ENCODE results near the gene SLAMF6. TPM values are rescaled to one million over a fixed set of nuclear protein-coding genes. Genes with fewer than 3 reads are reported as not detected.

The SLAMF6 gene
- total and polyA plus RNA-seq, 2 experiments from 2014 or later, result not detected

DNA sequence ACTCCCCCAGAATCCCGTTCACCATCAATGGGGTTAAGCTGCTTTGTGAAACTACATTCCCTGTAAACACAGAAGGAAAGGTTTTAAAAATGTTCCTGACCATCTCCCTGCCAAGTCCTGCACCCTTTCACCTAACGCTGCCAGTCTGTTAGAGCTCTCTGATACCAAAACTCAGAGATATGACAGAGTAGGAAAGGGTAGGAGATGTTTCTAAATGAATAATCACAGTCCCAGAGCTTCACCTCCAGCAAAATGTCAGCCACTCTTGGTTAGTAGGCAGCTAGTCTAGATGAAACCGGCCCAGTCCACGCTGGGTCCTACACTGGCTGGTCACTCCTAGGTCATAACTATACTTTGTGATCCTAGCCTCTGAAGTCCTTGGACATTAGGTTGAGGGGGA is 26.7 kb downstream of the SLAMF6 start:
- H4K20me1 ChIP-seq (ENCODE audit: insufficient read depth, poor library complexity, severe bottlenecking), result no peaks in the 10 kb centered on the region
- no peak for TF ChIP-seq EZH2 (IDR thresholded peaks at IDR 0.05; ENCODE audit: borderline replicate concordance)
- TF ChIP-seq, protein P1, sequence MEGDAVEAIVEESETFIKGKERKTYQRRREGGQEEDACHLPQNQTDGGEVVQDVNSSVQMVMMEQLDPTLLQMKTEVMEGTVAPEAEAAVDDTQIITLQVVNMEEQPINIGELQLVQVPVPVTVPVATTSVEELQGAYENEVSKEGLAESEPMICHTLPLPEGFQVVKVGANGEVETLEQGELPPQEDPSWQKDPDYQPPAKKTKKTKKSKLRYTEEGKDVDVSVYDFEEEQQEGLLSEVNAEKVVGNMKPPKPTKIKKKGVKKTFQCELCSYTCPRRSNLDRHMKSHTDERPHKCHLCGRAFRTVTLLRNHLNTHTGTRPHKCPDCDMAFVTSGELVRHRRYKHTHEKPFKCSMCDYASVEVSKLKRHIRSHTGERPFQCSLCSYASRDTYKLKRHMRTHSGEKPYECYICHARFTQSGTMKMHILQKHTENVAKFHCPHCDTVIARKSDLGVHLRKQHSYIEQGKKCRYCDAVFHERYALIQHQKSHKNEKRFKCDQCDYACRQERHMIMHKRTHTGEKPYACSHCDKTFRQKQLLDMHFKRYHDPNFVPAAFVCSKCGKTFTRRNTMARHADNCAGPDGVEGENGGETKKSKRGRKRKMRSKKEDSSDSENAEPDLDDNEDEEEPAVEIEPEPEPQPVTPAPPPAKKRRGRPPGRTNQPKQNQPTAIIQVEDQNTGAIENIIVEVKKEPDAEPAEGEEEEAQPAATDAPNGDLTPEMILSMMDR (IDR thresholded peaks at IDR 0.05; ENCODE audit: poor library complexity), result no peak
- TF ChIP-seq EZH2phosphoT487 (IDR thresholded peaks at IDR 0.05; ENCODE audit: low read depth, severe bottlenecking, unreplicated experiment), result no peak
- DNase-seq (ENCODE audit: low spot score), result no peak
- H3K79me2 ChIP-seq, result no peaks in the 10 kb centered on the region
- 95% methylated on average over 4 of the region's 4 CpGs for WGBS (ENCODE audit: low lambda C conversion rate, missing lambda C conversion rate)
- no peaks in the 10 kb centered on the region for H3K9me2 ChIP-seq (replicated peaks; ENCODE audit: insufficient read depth)
- no peaks in the 10 kb centered on the region for H3K4me1 ChIP-seq (ENCODE audit: insufficient read depth)
- no peak overlapping the region for H2AFZ ChIP-seq
- no peak overlapping the region for H3K27ac ChIP-seq
- H3K4me3 ChIP-seq, result no peak overlapping the region
- H3K36me3 ChIP-seq (replicated peaks; ENCODE audit: insufficient read depth, low read depth), result no peaks in the 10 kb centered on the region
- H3K4me2 ChIP-seq, result no peak overlapping the region
- H3K27me3 ChIP-seq, result no peaks in the 10 kb centered on the region
- no peaks in the 10 kb centered on the region for H3K9me3 ChIP-seq (ENCODE audit: low read depth)

DNA sequence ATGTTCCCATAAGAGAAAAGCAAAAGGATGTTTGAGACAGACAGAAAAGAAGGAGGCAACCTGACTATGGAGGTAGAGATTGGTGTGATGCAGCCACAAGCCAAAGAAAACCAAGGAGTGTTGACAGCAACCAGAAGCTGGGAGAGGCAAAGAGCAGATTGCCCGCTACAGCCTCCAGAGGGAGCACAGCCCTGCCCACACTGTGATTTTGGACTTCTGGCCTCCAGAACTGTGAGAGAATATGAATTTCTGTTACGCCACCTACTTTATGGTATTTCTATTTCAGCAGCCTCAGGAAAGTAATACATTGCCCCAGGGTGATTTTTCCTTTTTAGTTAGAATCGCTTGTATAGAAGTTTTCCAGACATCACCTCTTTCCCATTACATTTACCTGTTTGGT is 28.4 kb downstream of the SLAMF6 start:
- Histone ChIP-seq H3K4me2 (no peak overlapping the region), H3K9me3 (ENCODE audit: low read depth) (no peaks in the 10 kb centered on the region), H3K79me2 (no peaks in the 10 kb centered on the region), H2AFZ (no peak overlapping the region), H3K9me2 (replicated peaks; ENCODE audit: insufficient read depth) (no peaks in the 10 kb centered on the region), H3K4me3 (no peak overlapping the region), H4K20me1 (ENCODE audit: insufficient read depth, poor library complexity, severe bottlenecking) (no peaks in the 10 kb centered on the region), H3K27ac (no peak overlapping the region), H3K4me1 (ENCODE audit: insufficient read depth) (no peaks in the 10 kb centered on the region), H3K27me3 (no peaks in the 10 kb centered on the region), H3K36me3 (replicated peaks; ENCODE audit: insufficient read depth, low read depth) (no peaks in the 10 kb centered on the region)
- 82% methylated on average over 3 of the region's 3 CpGs for WGBS (ENCODE audit: low lambda C conversion rate, missing lambda C conversion rate)
- TF ChIP-seq, protein P1 (IDR thresholded peaks at IDR 0.05; ENCODE audit: poor library complexity), result peak; percentile 27
- TF ChIP-seq EZH2phosphoT487 (IDR thresholded peaks at IDR 0.05; ENCODE audit: low read depth, severe bottlenecking, unreplicated experiment), result no peak
- peak; percentile 14 for DNase-seq (ENCODE audit: low spot score)

DNA sequence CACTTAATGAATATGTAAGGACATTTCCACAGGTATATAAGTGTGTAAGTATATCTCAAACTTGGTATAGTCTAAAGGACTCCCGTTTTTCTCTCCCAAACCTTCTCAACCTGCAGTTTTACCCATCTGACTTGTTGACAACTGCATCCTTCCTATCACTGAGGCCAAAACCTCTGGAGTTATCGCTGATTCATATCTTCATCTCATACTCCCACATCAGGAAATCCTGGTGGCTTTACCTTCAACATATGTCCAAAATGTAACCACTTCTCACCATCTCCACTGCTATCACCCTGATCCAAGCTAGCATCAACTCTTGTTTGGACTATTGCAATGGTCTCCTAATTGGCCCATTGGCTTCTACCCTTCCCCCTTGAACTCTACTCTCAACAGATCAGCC is 30.4 kb downstream of the SLAMF6 start:
- H3K4me1 ChIP-seq (ENCODE audit: insufficient read depth), result no peaks in the 10 kb centered on the region
- H3K36me3 ChIP-seq (replicated peaks; ENCODE audit: insufficient read depth, low read depth), result no peaks in the 10 kb centered on the region
- no peaks in the 10 kb centered on the region for H3K9me3 ChIP-seq (ENCODE audit: low read depth)
- H3K79me2 ChIP-seq, result no peaks in the 10 kb centered on the region
- no peak overlapping the region for H3K27ac ChIP-seq
- H3K9me2 ChIP-seq (replicated peaks; ENCODE audit: insufficient read depth), result no peaks in the 10 kb centered on the region
- 90% methylated on average over 2 of the region's 2 CpGs for WGBS (ENCODE audit: low lambda C conversion rate, missing lambda C conversion rate)
- TF ChIP-seq EZH2phosphoT487 (IDR thresholded peaks at IDR 0.05; ENCODE audit: low read depth, severe bottlenecking, unreplicated experiment), result no peak
- TF ChIP-seq, protein P1 (IDR thresholded peaks at IDR 0.05; ENCODE audit: poor library complexity), result no peak
- TF ChIP-seq EZH2 (IDR thresholded peaks at IDR 0.05; ENCODE audit: borderline replicate concordance), result no peak
- no peak overlapping the region for H3K4me3 ChIP-seq
- H4K20me1 ChIP-seq (ENCODE audit: insufficient read depth, poor library complexity, severe bottlenecking), result no peaks in the 10 kb centered on the region
- H2AFZ ChIP-seq, result no peak overlapping the region
- H3K27me3 ChIP-seq, result no peaks in the 10 kb centered on the region
- no peak for DNase-seq (ENCODE audit: low spot score)
- H3K4me2 ChIP-seq, result no peak overlapping the region

DNA sequence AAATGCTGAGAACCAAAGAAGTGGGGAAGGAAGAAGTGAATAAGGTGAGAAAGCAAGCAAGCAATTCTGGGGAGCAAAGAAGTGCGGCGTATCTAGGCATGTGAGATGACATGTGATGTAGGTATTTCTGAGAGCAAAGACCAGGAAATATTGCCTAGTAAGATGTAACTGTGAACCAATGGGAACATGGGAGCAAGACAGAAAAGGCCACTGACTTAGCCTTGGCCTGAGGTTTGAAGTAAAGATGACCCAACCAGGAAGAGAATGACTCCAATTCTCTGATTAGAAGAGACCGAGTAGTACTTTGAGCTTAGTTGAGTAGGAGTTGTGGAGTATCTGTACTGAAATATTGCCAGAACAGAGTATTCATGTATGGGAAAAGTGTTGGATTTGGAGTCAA is 31.1 kb downstream of the SLAMF6 start:
- no peak overlapping the region for H3K4me2 ChIP-seq
- H3K9me2 ChIP-seq (replicated peaks; ENCODE audit: insufficient read depth), result no peaks in the 10 kb centered on the region
- 94% methylated on average over 3 of the region's 3 CpGs for WGBS (ENCODE audit: low lambda C conversion rate, missing lambda C conversion rate)
- TF ChIP-seq, protein P1 (IDR thresholded peaks at IDR 0.05; ENCODE audit: poor library complexity), result no peak
- TF ChIP-seq EZH2phosphoT487 (IDR thresholded peaks at IDR 0.05; ENCODE audit: low read depth, severe bottlenecking, unreplicated experiment) (no peak), EZH2 (IDR thresholded peaks at IDR 0.05; ENCODE audit: borderline replicate concordance) (no peak)
- H3K27me3 ChIP-seq, result no peaks in the 10 kb centered on the region
- no peaks in the 10 kb centered on the region for H3K4me1 ChIP-seq (ENCODE audit: insufficient read depth)
- H4K20me1 ChIP-seq (ENCODE audit: insufficient read depth, poor library complexity, severe bottlenecking), result no peaks in the 10 kb centered on the region
- H3K9me3 ChIP-seq (ENCODE audit: low read depth), result no peaks in the 10 kb centered on the region
- H3K27ac ChIP-seq, result no peak overlapping the region
- no peaks in the 10 kb centered on the region for H3K36me3 ChIP-seq (replicated peaks; ENCODE audit: insufficient read depth, low read depth)
- no peak overlapping the region for H3K4me3 ChIP-seq
- DNase-seq (ENCODE audit: low spot score), result no peak
- no peaks in the 10 kb centered on the region for H3K79me2 ChIP-seq
- no peak overlapping the region for H2AFZ ChIP-seq

Data from hepatocyte (in vitro differentiated cells).